H1 (cell line): ENCODE data around the gene DLST. TPM values are rescaled to one million over a fixed set of nuclear protein-coding genes. Genes with fewer than 3 reads are reported as not detected.

Source experiments
- ATF2 ChIP-seq: IDR thresholded peaks from 2 replicates; pipeline ENCODE4 v1.6.1; 2012; ENCODE audit warnings: low read length, inconsistent platforms
- NANOG ChIP-seq: IDR thresholded peaks from 2 replicates; pipeline ENCODE4 v1.6.1; 2011; ENCODE audit warnings: low read length, low read depth, mild to moderate bottlenecking, inconsistent platforms; ENCODE audit not compliant: insufficient read depth, poor library complexity, severe bottlenecking
- POLR2AphosphoS5 ChIP-seq: IDR thresholded peaks from 2 replicates; pipeline ENCODE4 v1.6.1; 2011; ENCODE audit warnings: low read depth, low read length
- RNF2 ChIP-seq: fragments of 200-900, 300-1000 bp; sonication (generic); IDR thresholded peaks from 2 replicates; pipeline ENCODE4 v1.7.1; 2016; ENCODE audit warnings: borderline replicate concordance, low read depth, mild to moderate bottlenecking, antibody characterized with exemption, low read length; ENCODE audit not compliant: poor library complexity, severe bottlenecking; ENCODE audit errors: missing control alignments
- SIN3A ChIP-seq, 2 experiments: IDR thresholded peaks in 1 of 2; conservative IDR thresholded peaks in 1 of 2; 2 replicates each; pipeline ENCODE4 v1.6.1; 2011 to 2012; ENCODE audit warnings: low read length in 2 of 2, improper control_type of control experiment in 1 of 2, low read depth in 1 of 2, mild to moderate bottlenecking in 1 of 2
- SUZ12 ChIP-seq: fragments of 200-600 bp; sonication (generic); IDR thresholded peaks from 2 replicates; pipeline ENCODE4 v1.6.1; 2012; ENCODE audit warnings: mild to moderate bottlenecking, inconsistent platforms, low read length, moderate library complexity, mixed read lengths
- polyA plus RNA-seq, 7 experiments: library from polyadenylated mRNA; depleted of rRNA in 3 of 7; stranded (reverse) in 5 of 7; unstranded in 2 of 7; fragments of >200 nt in 5 of 7; fragments of 200-250 nt in 2 of 7; gene quantifications; 1 replicate in 5 of 7; 2 replicates in 1 of 7; 4 replicates in 1 of 7; pipeline versions ENCODE4 v1.2.1 to v1.2.3, GENCODE V29; 2011 to 2013; ENCODE audit warnings: missing spikeins in 2 of 7, mixed read lengths in 2 of 7
- total RNA-seq: library from RNA; stranded (reverse); fragmentation: NEBNext Ultra II Directional; extraction: Animal tissue kit (Norgen Biotek cat#: 25700); gene quantifications from 2 replicates; pipeline ENCODE4 v1.2.1, GENCODE V29; 2021

DLST gene
- total and polyA plus RNA-seq, 2 of the 8 experiments (the other 6 are each of a cell fraction or from before 2014, with no cell fraction given), result 96.5 to 117 TPM

GRCh38 chr14:74858022-74858421 lies 23.7 kb upstream of the DLST start (continued):
- TF ChIP-seq ATF2 (no peak), SIN3A (conservative IDR thresholded peaks at IDR 0.05 in 1 of 2, IDR thresholded peaks at IDR 0.05 in 1 of 2; ENCODE audit: low read depth in 1 of 2, low read length in 2 of 2) (no peak), RNF2 (no peak), POLR2AphosphoS5 (no peak), SUZ12 (no peak), NANOG (no peak)
